ENCODE data around the gene DYTN.

GRCh38 chr2:206641226-206641625 lies 77.0 kb downstream of the DYTN start:
- TF ChIP-seq CTCF (IDR thresholded peaks at IDR 0.05) (no peak), SMC3 (IDR thresholded peaks at IDR 0.05; ENCODE audit: low read depth, low read length) (no peak), POLR2AphosphoS5 (IDR thresholded peaks at IDR 0.05; ENCODE audit: low read depth, low read length) (no peak), NFIC (IDR thresholded peaks at IDR 0.05; ENCODE audit: borderline replicate concordance) (no peak), EP300 (IDR thresholded peaks at IDR 0.05; ENCODE audit: borderline replicate concordance in 1 of 2, low read depth in 1 of 2, low read length in 1 of 2) (no peak), MAX (IDR thresholded peaks at IDR 0.05; ENCODE audit: low read depth) (no peak), MXI1 (IDR thresholded peaks at IDR 0.05; ENCODE audit: low read depth, low read length) (no peak)
